Kidney (tissue), 14 donors: ENCODE results near the gene SLC49A3. TPM values are rescaled to one million over a fixed set of nuclear protein-coding genes. Genes with fewer than 3 reads are reported as not detected.
A peak's percentile ranks its signal among the peaks of the same experiment; 100 is the strongest.

Experiments used
- DNase-seq, 5 donors: peaks; one replicate each; pipeline ENCODE4 v3.0.0-alpha.2; 2013 to 2020
- FAIRE-seq: peaks from 2 replicates; lab custom pipeline; 2012; peaks lifted over from hg19 to GRCh38; lab: Jason Lieb, UNC
- H3K27ac ChIP-seq, 2 donors: one replicate each; pipeline ENCODE4 v1.7.0; 2013; ENCODE audit warnings: low read depth in 2 of 2, low read length in 2 of 2, inconsistent platforms in 1 of 2
- H3K27me3 ChIP-seq: one replicate; pipeline ENCODE4 v1.7.1; 2013; ENCODE audit warnings: low read length, inconsistent platforms; ENCODE audit not compliant: control insufficient read depth, insufficient read depth
- H3K36me3 ChIP-seq, 3 donors: one replicate each; pipeline versions ENCODE4 v1.7.0 to v1.7.1; 2013; ENCODE audit warnings: low read length in 3 of 3, control low read depth in 1 of 3, inconsistent platforms in 1 of 3; ENCODE audit not compliant: insufficient read depth in 3 of 3, control insufficient read depth in 2 of 3
- H3K4me1 ChIP-seq, 3 donors: one replicate each; pipeline versions ENCODE4 v1.7.0 to v1.7.1; 2013; ENCODE audit warnings: low read length in 3 of 3, inconsistent platforms in 1 of 3, low read depth in 1 of 3; ENCODE audit not compliant: control insufficient read depth in 2 of 3, insufficient read depth in 2 of 3
- H3K4me3 ChIP-seq, 3 donors: one replicate each; pipeline versions ENCODE4 v1.7.0 to v1.8.1; 2013; ENCODE audit warnings: low read length in 3 of 3, control low read depth in 1 of 3, inconsistent platforms in 1 of 3
- H3K9ac ChIP-seq, 3 donors: one replicate each; pipeline versions ENCODE4 v1.7.0 to v1.7.1; 2013; ENCODE audit warnings: low read length in 3 of 3, control low read depth in 1 of 3, inconsistent platforms in 1 of 3
- H3K9me3 ChIP-seq, 3 donors: one replicate each; pipeline versions ENCODE4 v1.7.0 to v1.7.1; 2013; ENCODE audit warnings: low read length in 3 of 3, control low read depth in 1 of 3, inconsistent platforms in 1 of 3; ENCODE audit not compliant: control insufficient read depth in 2 of 3, insufficient read depth in 1 of 3
- intact Hi-C: fragments of 100-400 bp; cut with DNase I; formaldehyde crosslinking; loops from one replicate; pipeline ENCODE4 v1.11.1; 2022
- polyA plus RNA-seq: library from polyadenylated mRNA; stranded (reverse); fragments of 350-450 nt; fragmentation: Illumina TruSeq; extraction: RNeasy Lipid Tissue Mini Kit (QIAGEN cat#74804); gene quantifications from one replicate; pipeline ENCODE4 v1.2.3, GENCODE V29; 2014; ENCODE audit warnings: low read depth, low replicate concordance; ENCODE audit not compliant: insufficient read depth
- total RNA-seq: library from RNA; stranded (reverse); fragmentation: NEBNext Ultra II Directional; extraction: Animal tissue kit (Norgen Biotek cat#: 25700); gene quantifications from one replicate; pipeline ENCODE4 v1.2.1, GENCODE V29; 2021
- TF ChIP-seq, protein P1 (sequence below): IDR thresholded peaks from 3 replicates; pipeline ENCODE4 v1.5.1; 2012; ENCODE audit warnings: mild to moderate bottlenecking, moderate library complexity, borderline replicate concordance; ENCODE audit not compliant: insufficient read depth; ENCODE audit errors: extremely low read depth
- donor health status: control.
- donor health status: control.
- donor health status: control.
- donor health status: control.
- donor health status: control.
- donor health status: DM: yes; HTN: yes; CAD: no.
- donor health status: Normal renal cell carcinoma (clear cell type).

The SLC49A3 gene
- total and polyA plus RNA-seq, 2 donors from 2014 or later: 12.6 to 18.2 TPM

DNA sequence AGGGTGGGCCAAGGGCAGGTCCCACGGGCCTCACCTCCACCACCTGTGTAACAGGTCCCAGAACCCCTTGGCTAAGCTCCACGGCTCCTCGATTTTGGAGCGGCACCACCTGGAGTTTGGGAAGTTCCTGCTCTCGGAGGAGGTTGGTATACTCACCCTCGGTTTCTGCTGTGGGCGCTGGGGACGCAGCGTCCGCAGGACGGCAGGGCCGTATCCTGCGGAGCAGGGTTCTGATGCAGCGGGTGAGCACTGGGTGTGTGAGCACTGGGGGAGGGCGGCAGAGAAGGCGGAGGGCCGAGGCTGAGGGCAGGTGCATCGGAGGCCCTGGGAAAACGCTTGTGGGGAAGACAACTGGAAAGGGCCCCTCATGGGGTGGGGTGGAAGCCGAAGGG is 25.9 kb downstream of the SLC49A3 start:
- peaks cover 0 to 6% (median 0%) of the 10 kb centered on the region in 3 donors for H3K4me1 ChIP-seq
- peak overlapping the region in 2 of 3 donors; percentile 65 to 75 for H3K4me3 ChIP-seq
- H3K36me3 ChIP-seq: no peaks in the 10 kb centered on the region
- no peaks in the 10 kb centered on the region for H3K27me3 ChIP-seq
- intact Hi-C loops: no loop called here
- FAIRE-seq (no peak), DNase-seq (peak in 1 of 5 donors; percentile 75)
- TF ChIP-seq, protein P1, sequence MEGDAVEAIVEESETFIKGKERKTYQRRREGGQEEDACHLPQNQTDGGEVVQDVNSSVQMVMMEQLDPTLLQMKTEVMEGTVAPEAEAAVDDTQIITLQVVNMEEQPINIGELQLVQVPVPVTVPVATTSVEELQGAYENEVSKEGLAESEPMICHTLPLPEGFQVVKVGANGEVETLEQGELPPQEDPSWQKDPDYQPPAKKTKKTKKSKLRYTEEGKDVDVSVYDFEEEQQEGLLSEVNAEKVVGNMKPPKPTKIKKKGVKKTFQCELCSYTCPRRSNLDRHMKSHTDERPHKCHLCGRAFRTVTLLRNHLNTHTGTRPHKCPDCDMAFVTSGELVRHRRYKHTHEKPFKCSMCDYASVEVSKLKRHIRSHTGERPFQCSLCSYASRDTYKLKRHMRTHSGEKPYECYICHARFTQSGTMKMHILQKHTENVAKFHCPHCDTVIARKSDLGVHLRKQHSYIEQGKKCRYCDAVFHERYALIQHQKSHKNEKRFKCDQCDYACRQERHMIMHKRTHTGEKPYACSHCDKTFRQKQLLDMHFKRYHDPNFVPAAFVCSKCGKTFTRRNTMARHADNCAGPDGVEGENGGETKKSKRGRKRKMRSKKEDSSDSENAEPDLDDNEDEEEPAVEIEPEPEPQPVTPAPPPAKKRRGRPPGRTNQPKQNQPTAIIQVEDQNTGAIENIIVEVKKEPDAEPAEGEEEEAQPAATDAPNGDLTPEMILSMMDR: no peak
- no peak overlapping the region for H3K9ac ChIP-seq
- no peaks in the 10 kb centered on the region for H3K9me3 ChIP-seq
- H3K27ac ChIP-seq: no peak overlapping the region

- peak in 2 of 5 donors; percentile 52 to 75 for DNase-seq
- TF ChIP-seq, protein P1: no peak
- no peak overlapping the region for H3K9ac ChIP-seq
- intact Hi-C loops: no loop called here
- no peaks in the 10 kb centered on the region for H3K27me3 ChIP-seq
- FAIRE-seq: no peak
- H3K4me3 ChIP-seq: no peak overlapping the region
- H3K27ac ChIP-seq: no peak overlapping the region
- H3K9me3 ChIP-seq: no peaks in the 10 kb centered on the region
- H3K4me1 ChIP-seq: peaks cover 0 to 6% (median 0%) of the 10 kb centered on the region in 3 donors
- H3K36me3 ChIP-seq: no peaks in the 10 kb centered on the region
Measured at GRCh38 chr4:661881-662761, 26.8 kb downstream of the SLC49A3 start.

GRCh38 chr4:661231-661630 is 27.7 kb downstream of the SLC49A3 start:
- no peaks in the 10 kb centered on the region for H3K27me3 ChIP-seq
- FAIRE-seq: no peak

More at GRCh38 chr4:661231-661630, 27.7 kb downstream of the SLC49A3 start:
- no peak overlapping the region for H3K9ac ChIP-seq
- no peaks in the 10 kb centered on the region for H3K36me3 ChIP-seq
- TF ChIP-seq, protein P1: no peak
- peak in 2 of 5 donors; percentile 19 to 37 for DNase-seq
- H3K4me1 ChIP-seq: peaks cover 0 to 6% (median 0%) of the 10 kb centered on the region in 3 donors
- H3K4me3 ChIP-seq: no peak overlapping the region
- no peaks in the 10 kb centered on the region for H3K9me3 ChIP-seq
- H3K27ac ChIP-seq: no peak overlapping the region
- intact Hi-C loops: no loop called here
